GDM1 (cell line): ENCODE results near the gene ATP2B3.

Source experiments
- DNase-seq: peaks from one replicate; lab custom pipeline; 2025; lab: John Stamatoyannopoulos, UW

The ATP2B3 gene

GRCh38 chrX:153507484-153508178, 9.8 kb upstream of the ATP2B3 start:
- DNase-seq = peak; percentile 49

GRCh38 chrX:153509592-153509991, 7.8 kb upstream of the ATP2B3 start:
- no peak for DNase-seq

DNA sequence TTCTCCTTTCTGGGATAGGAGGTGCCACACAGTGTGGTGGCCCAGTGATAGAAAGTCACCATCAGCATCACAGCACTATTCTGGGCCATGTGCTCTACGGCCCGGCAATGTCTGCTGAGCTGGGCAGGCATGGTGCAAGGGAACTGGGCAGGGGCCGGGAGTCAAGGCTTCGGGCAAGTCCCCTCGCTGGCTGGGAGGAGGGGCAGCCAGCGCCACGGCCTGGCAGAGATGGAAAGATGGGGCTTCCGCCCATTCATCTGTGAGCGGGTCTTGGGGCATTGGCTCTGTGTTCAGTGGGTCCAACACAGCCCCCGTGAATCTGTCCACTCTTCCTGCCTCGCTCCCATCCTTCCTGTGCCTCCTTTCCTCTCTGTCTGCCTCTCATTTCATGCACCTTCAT, 7.1 kb upstream of the ATP2B3 start:
- no peak for DNase-seq

DNA sequence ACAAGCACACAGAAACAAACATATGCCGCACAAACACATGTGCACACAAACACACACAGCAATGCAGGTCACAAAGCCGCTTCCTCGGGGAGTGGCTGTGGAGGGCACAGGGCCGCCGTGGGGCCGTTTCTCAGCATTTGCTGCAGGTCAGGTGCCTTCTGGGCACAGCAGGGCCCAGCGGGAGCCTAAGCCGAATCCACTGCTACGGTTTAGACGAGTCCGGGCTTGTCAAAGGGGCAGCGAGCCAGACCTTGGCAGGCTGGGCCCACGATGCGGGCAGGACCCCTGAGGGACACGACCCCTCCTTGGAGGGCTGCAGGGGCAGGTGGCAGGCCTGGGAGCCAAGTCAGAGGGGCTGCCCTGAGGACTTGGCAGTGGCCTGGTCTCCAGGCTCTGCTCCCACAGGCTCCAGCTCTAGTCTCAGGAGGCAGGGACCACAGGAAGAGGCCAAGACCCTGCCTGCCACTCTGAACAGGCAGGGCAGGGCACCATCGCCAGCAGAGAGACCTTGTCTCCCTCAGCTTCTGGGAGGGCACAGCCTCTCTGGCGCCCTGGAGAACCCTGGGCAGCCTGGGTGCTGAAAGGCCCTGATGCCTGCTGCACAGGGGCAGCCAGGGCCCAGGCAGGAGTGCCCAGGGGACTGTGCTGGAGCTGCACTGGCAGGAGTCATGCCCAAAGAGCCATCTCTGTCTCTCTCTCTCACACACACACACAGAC, 5.5 kb upstream of the ATP2B3 start:
- DNase-seq = no peak

- DNase-seq = no peak
Measured at GRCh38 chrX:153512501-153512893, 4.9 kb upstream of the ATP2B3 start.

DNA sequence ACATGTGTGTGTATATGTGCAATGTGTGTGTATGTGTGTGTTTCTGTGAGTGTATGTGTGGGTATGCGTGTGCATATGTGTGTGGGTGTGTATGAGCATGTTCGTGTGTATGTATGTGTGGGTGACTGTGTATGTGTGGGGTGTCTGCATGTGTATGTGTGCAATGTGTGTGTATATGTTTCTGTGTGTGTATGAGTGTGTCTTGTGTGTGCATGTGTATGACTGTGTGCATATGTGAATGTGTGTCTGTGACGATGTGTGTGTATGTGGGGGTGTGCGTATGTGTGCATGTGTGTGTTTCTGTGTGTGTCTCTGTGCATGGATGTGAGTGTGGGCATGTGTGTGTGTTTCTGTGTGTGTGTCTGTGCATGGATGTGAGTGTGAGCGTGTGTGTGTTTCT, 4.2 kb upstream of the ATP2B3 start:
- no peak for DNase-seq

DNA sequence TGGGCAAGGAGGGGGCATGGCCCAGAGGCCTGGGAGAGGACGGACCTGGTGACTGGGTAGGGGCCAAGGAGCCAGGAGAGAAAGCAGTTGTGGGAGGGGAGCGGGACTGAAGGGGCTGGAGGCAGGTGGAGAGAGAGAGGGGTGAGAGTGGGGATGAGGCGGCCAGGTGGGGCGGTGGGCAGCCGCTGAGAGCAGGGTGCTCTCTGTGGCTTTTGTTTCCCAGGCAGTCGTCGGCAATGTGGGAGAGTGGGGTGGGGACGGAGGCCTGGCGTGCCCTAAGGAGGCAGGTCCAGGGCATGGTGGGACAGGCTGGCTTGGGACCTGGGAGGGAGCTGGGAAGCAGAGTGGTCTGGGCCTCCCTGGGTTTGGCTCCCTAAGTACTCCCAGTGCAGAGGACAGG, 3.2 kb upstream of the ATP2B3 start:
- DNase-seq = no peak

DNA sequence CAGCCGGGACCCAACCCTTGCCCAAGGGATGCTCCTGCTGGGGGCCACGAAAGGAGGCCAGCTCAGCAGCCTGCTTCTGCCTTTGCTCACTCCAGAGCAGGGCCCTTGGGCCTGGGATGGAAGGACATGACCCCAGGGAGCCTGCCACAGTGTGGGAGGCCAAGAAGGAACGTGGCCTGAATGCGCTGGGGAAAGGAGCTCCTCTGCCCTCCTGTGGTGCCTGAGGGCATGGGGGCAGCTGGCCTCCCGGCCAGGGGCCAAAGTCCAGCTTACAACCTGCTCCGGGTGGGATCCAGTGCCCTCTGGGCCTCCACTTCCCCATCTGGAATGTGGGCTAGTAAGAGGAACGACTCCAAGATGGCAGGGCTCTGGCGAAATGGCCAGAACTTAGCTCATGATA, 2.0 kb upstream of the ATP2B3 start:
- no peak for DNase-seq

DNA sequence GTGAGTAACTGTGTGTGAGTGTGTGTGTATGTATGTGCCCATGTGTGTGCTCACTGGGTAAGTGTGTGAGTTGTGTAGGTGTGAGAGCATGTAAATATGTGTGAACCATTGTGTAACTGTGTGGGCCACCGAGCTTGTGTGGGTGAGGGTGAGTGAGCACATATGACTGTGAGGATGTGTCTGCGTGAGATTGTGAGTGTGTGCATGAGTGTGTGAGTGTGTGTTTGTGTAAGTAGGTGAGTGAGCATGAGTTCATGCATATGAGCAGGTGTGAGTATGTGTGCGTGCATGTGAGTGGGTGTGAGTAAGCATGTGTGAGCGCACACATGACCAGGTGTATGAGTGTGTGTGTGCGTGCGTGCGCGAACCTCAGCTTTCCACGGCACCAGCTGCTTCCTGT, 1.4 kb upstream of the ATP2B3 start:
- no peak for DNase-seq

DNA sequence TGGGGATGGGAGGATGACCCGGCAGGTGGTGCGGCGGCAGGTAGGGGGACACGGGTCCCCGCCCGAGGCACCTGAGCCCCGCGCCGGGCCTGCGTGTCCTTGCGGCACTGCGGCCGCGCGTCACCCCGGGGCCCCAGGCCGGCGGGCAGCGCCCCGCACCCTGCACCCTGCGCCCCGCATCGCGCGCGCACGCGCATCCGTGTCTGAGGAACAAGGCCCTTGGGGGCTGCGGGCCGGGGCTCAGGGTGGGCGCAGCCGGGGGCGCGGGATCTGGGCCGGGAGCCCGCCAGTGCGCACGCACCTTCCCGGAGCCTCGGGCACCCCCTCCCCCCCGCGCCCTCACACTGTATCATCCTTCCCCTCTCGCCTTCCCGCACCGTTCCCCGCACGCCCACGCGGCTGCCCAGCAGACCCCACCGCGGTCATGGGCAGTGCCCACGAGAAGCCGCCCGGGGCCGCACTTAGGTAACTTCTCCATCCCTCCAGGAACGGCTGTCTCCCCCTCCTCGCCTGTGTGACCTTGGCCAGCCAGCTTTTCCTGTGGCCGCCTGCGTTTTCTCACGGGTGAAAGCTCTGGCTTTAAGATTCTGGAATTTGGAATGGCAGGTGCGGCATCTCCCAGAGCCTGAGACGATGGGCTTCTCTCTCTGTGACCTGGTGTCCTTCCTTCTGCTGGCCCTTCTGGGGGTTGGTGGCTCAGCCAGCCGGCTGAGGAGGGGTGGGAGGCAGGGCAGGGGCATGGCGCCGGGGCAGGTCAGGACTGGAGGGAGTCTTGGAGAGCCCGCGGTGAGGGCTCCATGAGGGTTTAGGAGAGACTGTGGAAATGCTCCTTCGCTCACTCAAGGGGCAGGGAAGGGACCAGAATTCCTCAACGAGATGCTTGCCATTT, 748 bp downstream of the ATP2B3 start:
- DNase-seq = no peak

DNA sequence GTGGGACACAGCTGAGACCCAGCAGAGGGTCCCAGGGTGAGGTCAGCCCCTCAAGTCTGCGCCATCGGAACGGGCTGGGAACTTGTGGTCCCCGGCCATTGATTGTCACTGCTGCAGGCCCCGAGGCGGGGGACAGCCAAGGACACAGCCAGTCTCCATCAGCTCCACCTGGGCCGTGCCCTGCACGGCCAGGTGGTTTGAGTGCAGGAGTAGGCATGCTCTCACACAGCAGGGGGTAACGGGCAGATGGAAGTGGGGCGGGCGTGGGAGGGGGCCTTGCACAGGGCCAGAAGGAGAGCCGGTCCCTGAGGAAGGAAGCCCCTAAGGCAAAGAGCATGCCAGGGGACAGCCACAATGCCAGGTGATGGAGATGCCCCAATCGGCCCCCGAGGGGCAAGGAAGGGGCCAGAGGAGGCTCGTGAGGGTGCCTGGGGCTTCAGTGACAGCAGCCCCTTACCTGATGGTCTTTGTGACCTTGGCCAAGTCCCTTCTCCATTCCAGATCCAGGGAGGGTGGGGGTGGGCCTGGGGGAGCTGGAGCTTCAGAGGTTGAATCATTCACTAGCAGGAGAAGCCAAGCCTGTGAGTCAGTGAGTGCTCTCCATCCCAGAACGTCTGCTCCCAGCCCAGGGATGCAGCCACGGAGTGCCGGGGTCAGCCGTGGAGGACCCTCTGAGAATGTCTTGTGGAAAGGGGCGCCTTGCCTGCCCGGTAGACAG, 2.3 kb downstream of the ATP2B3 start:
- no peak for DNase-seq

GRCh38 chrX:153520287-153520917, 3.0 kb downstream of the ATP2B3 start:
- DNase-seq = no peak

DNA sequence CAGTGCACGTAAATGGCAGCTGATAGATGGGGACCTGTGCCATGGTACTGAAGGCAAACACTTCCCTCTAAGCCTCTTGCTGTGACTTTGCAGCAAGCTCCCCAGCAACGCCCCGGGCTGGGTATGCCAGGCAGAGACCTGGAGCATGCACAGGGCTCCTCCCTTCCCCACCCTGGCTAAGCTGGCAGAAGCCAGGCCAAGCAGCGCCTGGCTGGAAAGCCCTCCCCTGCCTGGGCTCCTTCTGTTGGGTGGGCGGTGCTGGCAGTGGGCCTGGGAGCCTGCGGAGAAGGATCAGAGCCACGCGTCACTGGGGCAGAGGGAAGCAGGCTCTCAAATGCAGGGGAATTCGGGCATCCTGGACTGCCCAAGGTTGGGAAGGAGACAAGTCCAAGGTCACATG, 3.6 kb downstream of the ATP2B3 start:
- no peak for DNase-seq

DNA sequence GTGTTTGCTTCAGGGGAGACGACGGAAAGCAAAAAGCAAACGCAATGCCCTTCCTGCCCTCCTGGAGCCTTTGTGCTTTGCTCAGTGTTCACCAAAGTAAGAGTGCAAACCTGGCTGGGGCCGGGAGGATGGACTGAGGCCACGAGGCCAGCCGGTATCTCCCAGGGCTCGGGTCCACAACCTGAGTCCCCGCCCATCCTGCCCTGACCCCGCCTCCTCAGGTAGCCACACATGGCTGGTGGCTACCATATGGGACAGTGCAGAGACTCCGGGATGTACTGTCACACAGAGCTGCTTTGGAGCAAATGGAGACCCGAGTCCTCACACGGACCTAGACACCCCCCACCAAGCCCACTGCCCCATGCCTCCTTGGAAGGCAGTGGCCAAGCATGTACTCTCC, 4.8 kb downstream of the ATP2B3 start:
- no peak for DNase-seq

DNA sequence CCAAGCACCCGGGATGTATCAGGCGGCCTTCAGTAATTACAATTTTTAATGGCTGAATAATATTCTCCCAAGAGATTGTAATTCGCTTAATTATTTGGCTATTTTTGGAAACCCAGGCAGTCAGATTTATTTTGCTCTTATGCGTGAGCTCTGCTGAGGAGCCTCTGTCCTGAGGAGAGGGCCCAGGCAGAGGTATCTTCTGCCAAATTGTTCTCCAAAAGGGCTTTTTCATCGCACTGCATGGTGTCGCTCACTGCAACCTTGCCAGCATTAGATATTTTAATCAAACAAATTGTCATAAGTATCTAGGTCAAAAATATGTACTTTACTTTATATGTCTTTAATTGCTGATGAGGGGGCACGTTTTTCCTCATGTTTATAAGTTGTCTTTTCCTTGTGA, 5.8 kb downstream of the ATP2B3 start:
- no peak for DNase-seq

GRCh38 chrX:153524234-153524633, 6.8 kb downstream of the ATP2B3 start:
- DNase-seq = no peak

GRCh38 chrX:153525451-153525850, 8.0 kb downstream of the ATP2B3 start:
- no peak for DNase-seq

GRCh38 chrX:153526042-153526441, 8.6 kb downstream of the ATP2B3 start:
- DNase-seq = no peak

DNA sequence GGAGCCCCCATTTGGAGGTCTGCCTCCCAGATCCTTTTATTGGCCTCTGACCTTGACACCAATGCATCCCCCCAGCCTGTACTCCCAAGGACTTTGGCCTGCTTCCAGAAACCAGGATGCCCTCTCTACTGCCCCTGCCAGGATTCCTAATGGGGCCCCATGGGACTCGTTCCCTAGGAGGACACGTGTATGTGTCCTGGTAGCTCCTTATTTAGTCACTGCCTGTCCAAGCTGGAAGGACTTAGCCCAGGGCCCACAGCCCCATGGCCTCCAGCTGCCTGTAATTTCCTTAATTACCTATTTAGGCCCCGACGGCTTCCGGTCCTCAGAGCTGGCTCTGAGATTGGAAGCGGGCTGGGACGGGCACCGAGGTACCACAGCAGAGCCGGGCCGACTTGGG, 9.4 kb downstream of the ATP2B3 start:
- DNase-seq = no peak

DNA sequence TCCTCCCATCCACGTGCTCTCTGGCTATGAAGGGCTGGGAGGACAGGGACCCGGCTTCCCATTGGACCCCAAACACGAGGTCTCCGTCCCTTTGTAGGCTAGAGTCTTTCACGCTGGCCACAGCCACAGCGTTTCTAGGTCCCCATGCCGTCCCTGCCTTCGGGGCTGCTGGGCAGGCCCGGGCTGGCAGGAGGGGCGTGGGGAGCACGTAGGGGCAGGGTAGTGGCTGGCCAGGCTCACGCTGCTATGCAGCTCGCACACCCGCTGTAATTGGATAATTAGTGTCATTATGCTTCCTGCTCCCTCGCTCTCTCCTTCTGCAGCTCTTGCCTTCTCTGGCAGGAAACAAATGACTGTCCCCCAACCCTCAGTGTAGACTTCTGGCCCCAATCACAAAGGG, 9.8 kb downstream of the ATP2B3 start:
- DNase-seq = no peak

GRCh38 chrX:153530411-153531129, 13.1 kb downstream of the ATP2B3 start:
- no peak for DNase-seq
